NT2/D1 (cell line): ENCODE results near the gene MDGA2.

Experiments used
- SUZ12 ChIP-seq: IDR thresholded peaks from 2 replicates; pipeline ENCODE4 v1.6.1; 2011; ENCODE audit not compliant: insufficient read length, insufficient read depth; ENCODE audit errors: extremely low read depth
- ZNF274 ChIP-seq: IDR thresholded peaks from 2 replicates; pipeline ENCODE4 v1.6.1; 2011; ENCODE audit warnings: mild to moderate bottlenecking, low read depth, low read length

DNA sequence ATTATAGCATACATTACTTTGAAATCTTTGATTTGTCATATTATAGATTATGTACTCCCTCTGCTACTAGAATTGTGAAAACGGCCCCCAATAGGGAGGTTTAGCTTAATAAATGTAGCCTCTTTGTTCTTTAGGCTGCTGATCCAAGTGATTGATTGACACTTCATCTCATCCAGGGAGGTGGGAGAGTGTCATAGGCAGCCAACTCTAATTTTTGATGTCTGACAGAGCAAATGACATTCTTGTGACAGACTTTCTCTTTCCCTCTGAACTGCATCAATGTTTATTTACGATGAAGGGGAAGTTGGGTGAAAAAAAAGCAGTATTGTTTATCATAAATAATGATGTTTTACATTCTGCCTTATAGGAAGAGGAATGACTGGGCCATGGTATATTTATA, 221.4 kb downstream of the MDGA2 start:
- TF ChIP-seq ZNF274: no peak
- TF ChIP-seq SUZ12: no peak
